Measurements from ENCODE around the gene BEND7.

The BEND7 gene

GRCh38 chr10:13392701-13393100 lies 136.1 kb downstream of the BEND7 start:
- FAIRE-seq (no peak), DNase-seq (ENCODE audit: insufficient read length, low spot score) (no peak)
